ENCODE measurements around the gene LYZL1.
"Not testable (repeated sequence)": the region's sequence is repeated elsewhere in the genome, so short reads cannot be mapped to it uniquely, and the experiment has no call there.

LYZL1 gene

DNA sequence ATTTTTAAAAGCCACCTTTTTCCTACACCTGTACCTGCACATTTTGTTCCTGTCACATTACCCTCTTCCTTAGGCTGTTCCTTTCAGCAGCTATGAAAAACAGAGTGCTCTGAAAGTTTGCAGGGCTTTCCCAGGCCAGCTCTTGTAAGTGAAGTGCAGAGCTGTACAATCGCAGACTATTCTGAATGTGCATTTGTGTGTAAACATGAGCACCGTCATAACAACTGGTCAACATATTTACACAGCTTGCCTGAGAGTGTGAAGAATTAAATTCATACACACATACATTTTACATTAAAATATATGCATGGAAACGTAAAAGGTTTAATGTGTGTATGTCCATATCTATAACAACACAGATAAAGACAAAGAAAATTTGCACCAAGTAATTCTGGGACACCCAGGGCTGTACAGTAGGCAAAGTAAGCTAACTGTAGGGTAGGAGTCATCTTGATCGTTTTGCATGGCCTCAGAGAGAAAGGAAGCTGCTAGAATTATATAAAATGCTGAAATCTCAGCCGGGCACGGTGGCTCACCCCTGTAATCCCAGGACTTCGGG lies 23.6 kb upstream of the LYZL1 start:
- no peak for DNase-seq

DNA sequence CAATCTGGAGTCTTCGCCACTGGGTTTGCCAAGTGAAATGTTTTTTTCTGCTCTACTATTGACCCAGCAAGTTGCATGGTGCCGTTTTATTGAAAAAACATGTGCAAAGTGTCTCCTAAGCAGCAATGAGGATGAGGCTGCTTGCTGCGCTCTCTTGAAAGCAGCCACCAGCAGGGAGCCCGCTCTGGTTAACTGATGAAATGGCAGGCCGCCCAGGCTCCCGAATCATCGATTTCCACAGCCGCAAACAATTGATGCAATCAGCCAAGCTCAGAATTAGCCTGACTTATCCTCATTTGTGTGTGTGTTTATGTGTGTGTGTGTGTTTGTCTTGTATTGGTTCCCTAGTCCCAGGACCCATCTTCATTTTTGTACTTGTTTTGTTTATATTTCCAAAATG lies 22.2 kb upstream of the LYZL1 start:
- DNase-seq: no peak

- DNase-seq: no peak
Measured at GRCh38 chr10:29268011-29268410, 20.9 kb upstream of the LYZL1 start.

- DNase-seq: no peak
Measured at GRCh38 chr10:29269486-29269885, 19.4 kb upstream of the LYZL1 start.

DNA sequence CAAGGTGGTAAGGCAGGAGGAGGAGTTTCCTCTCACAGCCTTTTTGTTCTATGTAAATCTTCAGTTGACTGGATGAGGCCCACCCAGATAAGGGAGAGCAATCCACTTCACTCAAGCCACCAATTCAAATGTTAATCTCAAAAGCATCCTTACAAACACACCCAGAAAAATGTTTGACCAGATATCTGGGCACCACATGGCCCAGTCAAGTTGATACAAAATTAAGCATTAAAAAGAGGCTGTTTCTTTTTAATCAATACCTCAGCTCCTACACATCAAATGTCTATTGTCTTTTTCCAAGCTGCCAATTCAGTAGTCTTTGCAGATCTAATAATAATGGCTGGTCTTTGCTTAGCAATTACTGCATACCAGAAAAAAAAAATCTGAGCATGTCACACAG lies 18.0 kb upstream of the LYZL1 start:
- DNase-seq: no peak

- no peak for DNase-seq
Measured at GRCh38 chr10:29271877-29272276, 17.0 kb upstream of the LYZL1 start.

DNA sequence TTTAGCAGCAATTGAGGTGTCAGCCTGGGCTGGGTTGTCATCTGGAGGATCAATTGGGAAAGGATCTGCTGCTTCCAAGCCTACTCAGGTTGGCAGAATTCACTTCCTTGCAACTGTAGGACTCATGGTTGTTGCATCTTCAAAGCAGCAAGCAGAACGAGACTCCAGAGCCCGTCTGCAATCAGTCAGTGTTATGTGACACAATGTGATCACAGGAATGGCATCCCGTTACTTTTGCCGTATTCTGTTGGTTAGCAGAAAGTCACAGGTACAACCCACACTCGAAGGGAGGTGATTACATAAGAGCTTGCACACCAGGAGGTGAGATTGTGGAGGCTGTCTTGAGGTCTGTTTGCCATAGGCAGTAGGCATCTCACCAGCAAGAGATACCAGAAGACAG lies 15.4 kb upstream of the LYZL1 start:
- DNase-seq: no peak

DNA sequence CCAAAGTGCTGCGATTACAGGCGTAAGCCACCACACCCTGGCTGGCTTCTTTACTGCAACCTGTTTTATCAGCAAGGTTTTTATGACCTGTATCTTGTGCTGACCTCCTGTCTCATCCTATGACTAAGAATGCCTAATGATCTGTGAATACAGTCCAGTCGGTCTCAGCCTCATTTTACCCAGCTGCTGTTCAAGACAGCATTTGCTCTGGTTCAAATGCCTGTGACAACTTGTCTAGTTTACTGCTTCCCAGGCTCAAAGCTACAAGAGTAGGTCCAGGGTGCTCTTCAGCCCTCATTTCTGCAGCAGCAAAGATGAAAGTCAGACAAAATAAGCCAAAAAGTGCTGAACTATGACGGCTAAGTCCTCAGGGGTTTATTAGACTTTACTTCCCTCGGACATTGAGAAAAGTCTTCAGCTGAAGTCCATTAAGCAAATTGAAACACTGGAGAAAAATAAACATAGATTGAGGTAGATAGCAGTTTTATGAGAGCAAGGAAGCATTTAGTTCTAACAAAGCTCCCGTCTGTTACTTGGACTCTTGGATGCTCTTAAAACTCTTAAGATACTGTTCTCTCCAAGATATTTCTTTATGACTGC lies 12.5 kb upstream of the LYZL1 start:
- no peak for DNase-seq

- DNase-seq: no peak
Measured at GRCh38 chr10:29277296-29277695, 11.6 kb upstream of the LYZL1 start.

DNA sequence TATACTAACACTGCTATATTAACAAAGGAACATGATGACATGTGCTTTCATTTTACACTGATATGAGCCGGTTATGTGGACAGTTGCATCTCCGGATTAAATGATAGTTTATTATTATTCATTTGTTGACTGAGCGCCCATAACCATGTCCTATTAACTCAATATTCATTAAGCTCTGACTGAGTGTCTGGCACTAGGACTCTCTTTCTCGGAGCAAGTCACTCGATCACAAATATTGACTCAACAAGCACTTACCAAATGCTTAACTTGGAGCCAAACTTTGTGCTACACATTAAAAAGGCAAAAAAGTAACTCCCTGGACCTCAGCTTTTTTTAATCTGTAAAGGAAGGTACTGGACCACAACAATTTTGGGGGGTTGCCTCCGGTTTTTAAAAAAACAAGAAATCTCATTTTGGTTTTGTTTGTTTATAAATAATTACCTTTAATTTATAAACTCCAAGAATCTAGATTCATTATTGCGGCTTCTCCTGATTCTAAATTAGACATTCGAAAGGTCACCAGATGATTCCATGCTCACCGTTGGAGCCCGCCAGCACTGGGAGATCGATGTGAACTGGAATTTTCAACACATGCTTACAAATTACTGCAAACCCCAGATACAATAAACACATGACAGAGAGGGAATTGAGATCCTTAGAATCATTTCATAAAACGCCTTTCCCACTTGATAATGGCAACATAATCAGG lies 8.9 kb upstream of the LYZL1 start:
- DNase-seq: no peak

GRCh38 chr10:29280488-29280840 lies 8.4 kb upstream of the LYZL1 start:
- no peak for DNase-seq

DNA sequence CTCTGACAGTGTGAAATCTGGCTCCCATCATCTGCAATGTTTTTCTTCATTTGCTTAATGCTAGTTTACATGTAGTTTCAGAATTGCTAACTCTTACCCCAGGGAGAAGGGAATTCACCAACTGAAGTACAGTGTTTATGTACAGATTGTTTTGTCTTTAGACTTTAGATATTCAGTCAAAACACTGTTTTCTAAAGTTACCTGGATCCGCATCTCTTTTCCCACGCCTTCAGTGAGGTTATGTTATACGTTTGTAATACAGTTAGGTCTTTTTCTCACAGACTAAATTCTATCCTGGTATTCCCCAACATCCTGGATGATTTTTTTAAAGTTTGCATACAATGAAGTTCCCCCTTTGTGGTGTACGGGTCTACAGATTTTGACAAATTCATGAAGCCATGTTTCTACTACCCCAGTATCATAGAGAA lies 3.2 kb upstream of the LYZL1 start:
- no peak for DNase-seq

GRCh38 chr10:29287635-29288034 lies 1.2 kb upstream of the LYZL1 start:
- no peak for DNase-seq

DNA sequence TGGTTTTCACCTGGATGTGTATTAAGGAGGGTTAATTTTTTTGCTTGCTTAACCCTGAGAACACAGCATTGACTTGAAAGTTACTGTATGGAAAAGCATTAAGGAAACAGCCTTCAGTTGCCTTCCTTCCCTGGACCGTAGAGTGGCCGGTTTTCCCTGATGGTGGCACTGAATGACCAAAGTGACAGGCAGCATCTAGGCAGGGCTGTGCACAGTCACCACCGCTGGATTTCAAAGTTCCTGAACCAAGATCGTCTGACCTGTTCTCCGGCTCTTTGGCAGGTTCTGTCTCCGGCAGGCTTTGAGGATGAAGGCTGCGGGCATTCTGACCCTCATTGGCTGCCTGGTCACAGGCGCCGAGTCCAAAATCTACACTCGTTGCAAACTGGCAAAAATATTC lies 2.7 kb downstream of the LYZL1 start:
- not testable (repeated sequence) for DNase-seq

GRCh38 chr10:29292406-29292805 lies 3.5 kb downstream of the LYZL1 start:
- DNase-seq: not testable (repeated sequence)

DNA sequence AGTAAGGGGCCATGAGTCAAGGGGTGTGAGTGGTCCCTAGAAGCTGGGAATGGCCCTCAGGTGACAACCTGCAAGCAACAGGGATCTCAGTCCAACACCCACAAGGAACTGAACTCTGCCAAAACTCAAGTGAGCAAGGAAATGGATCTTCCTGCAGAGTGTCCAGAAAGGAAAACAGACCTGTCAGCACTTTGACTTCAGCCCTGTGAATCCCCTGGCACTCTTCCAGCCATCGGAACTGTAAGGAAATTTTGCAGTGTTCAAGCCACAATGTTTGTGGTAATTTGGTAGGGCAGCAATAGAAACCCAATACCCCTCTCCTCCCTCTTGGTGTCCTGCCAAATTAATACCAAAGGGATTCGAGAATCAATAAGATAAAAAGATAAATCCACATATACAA lies 6.9 kb downstream of the LYZL1 start:
- DNase-seq: no peak

DNA sequence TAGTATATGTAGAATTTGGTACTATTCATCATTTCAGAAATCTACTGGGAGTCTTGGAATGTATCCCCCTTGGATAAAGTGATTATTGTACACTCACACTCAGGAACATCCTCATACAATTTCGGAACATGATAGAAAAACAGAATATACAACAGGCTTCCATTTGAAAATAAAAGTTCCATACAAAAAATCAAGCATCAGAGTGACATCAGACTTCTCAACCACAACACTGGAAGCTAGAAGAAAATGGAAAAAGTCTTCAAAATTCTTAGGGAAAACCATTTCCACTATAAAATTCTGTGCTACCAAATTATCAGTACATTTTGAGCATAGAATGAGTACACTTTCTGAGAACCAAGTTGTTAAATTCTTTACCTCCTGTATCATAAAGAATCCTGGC lies 8.8 kb downstream of the LYZL1 start:
- no peak for DNase-seq

GRCh38 chr10:29301359-29301910 lies 12.6 kb downstream of the LYZL1 start:
- DNase-seq: no peak

DNA sequence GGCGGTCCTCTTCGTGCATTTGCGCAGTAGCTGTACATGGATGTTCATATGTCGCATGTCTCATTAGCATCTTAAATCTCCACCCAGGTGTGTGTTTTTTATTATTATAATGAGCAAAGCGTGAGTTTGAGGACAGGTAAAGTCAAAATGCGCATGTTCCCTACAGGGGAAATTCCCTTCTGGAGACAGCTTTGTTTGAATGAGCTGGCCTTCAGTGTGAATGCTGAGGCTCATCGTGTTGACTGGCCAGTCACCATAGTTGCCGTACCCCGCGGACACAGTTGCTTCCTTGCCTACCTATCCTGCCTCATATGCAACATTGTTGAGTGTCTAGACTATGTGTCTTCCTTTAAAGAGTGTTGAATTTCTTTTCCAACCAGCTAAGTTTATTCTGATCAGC lies 13.6 kb downstream of the LYZL1 start:
- DNase-seq: no peak

GRCh38 chr10:29304264-29304994 lies 15.6 kb downstream of the LYZL1 start:
- DNase-seq: peak; percentile 34

GRCh38 chr10:29304995-29305335 lies 16.1 kb downstream of the LYZL1 start:
- no peak for DNase-seq

DNA sequence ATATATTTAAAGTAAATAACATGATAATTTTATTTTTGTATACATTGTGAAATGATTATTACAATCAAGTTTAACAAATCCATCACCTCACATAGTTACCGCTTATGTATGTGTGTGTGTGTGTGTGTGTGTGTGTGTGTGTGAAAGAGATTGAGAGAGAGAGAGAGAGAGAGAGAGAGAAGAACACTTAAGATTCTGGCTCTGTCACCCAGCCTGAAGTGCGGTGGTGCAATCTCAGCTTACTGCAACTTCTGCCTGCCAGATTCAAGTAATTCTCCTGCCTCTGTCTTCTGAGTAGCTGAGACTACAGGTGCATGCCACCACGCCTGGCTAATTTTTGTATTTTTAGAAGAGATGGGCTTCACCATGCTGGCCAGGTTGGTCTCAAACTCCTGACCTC lies 17.8 kb downstream of the LYZL1 start:
- DNase-seq: no peak

GRCh38 chr10:29308142-29308541 lies 19.3 kb downstream of the LYZL1 start:
- DNase-seq: not testable (repeated sequence)

- DNase-seq: no peak
Measured at GRCh38 chr10:29309465-29309864, 20.6 kb downstream of the LYZL1 start.

Measured in CD4-positive, alpha-beta T cell treated with Interleukin-12 subunit alpha and Interleukin-12 subunit beta, for 1 hour (primary cell).